Stimulated activated CD8-positive, alpha-beta memory T cell treated with anti-CD3 and anti-CD28 coated beads, Interleukin-7, amount 100 ng/mL, for 1 hour (primary cell): Measurements from ENCODE around the gene PLPP4.

Experiments used
- DNase-seq, 2 donors: peaks; one replicate each; pipeline ENCODE4 v3.0.0-alpha.2; 2020; ENCODE audit warnings: low read depth in 2 of 2

Gene PLPP4

GRCh38 chr10:120517881-120518484 is 61.0 kb downstream of the PLPP4 start:
- DNase-seq, result no peak

GRCh38 chr10:120521880-120522279 is 64.9 kb downstream of the PLPP4 start:
- DNase-seq, result no peak

DNA sequence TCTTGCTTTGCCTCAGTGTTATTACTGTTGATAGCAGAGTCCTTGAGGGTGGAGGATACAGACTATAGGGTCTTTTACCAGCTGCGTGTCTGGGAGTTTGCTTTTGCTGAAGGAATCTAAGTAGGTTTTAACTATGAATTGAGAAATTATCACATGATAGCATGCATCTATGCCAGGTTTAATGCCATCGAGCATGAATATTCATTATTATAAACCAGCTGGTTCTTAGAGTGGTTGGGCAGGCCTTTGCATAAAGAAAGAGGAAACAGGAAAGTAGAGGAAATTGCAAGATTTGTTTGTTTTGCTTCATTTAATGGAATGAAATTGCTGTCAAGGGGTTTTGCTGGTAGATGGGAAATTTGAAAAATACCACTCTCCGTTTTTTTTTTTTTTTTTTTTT is 70.7 kb downstream of the PLPP4 start:
- no peak for DNase-seq

- no peak for DNase-seq
Observed at GRCh38 chr10:120530699-120531098, 73.7 kb downstream of the PLPP4 start.

- no peak for DNase-seq
Observed at GRCh38 chr10:120538091-120538490, 81.1 kb downstream of the PLPP4 start.

- DNase-seq, result no peak
Observed at GRCh38 chr10:120539076-120539475, 82.0 kb downstream of the PLPP4 start.

DNA sequence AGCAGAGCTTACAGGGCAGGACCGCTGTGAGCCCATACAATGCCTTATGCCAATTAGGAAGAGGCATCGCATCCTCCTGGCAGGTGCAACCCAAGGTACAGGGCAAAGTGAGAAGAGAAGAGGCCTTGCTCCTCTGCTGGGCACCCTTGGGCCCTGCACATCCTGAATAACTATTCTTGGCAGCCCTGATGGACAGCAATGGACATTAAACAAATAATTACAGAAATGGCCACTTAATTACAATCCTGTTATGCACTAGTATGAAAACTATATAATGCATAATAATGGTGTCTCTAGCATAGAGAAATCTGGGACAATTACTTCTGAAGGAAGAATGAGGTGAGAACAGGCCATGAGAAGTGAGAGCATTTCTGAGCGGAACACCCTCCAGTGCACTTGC is 83.5 kb downstream of the PLPP4 start:
- DNase-seq, result no peak

DNA sequence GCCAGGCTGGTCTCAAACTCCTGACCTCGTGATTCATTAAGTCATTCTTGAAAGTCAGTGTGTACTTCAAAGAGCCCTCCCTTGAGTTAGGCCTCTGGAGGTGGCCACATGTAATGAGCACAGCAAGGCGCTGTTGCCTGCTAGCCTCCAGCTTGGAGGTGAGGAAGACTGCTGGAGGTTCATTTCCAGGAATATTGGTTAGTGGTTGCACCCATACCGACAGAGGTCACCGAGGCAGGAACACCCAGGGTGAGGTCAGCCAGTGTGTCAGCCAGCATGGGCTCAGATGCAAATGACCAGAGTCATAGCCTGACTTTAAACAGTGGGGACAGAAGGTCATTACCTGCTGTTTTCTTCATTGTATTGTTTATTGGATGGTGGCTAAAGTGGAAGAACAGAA is 85.0 kb downstream of the PLPP4 start:
- DNase-seq, result no peak

DNA sequence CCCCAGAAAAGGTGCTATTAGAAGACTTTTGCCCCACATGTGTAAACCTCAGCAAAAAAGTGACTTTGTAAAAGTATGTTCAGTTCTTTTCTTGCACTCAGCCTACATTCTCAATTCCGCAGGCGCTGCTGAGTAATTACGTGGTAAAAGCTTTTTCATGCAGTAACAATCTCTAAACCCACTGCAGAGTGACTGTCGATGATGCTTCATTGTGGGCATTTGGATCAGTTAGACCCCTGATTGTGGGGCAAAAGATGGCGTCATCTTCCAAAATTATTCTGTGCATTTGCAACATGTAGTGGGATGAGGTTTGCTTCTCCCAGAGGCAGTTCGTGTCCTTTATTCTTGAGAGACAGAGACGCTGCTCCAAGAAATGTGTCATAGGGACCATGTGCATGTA is 85.6 kb downstream of the PLPP4 start:
- no peak for DNase-seq

DNA sequence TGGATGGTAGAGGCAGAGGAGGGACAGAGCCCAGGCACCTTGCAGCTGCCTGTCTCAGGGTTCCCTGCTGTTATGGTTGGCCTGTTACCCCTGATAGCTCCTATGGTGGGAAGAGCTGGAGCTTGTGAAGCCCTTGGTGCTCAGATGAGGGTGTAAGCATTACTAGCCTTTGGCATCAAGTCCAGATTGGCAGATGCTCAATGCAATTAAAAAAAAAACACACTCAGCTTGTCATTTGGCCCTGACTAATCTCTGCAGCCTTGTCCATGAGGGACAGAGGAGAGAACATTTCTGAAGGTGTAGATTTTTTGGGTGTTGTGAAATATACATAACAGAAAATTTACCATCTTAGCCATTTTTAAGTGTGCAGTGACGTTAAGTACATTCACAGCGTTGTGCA is 86.3 kb downstream of the PLPP4 start:
- DNase-seq, result no peak

DNA sequence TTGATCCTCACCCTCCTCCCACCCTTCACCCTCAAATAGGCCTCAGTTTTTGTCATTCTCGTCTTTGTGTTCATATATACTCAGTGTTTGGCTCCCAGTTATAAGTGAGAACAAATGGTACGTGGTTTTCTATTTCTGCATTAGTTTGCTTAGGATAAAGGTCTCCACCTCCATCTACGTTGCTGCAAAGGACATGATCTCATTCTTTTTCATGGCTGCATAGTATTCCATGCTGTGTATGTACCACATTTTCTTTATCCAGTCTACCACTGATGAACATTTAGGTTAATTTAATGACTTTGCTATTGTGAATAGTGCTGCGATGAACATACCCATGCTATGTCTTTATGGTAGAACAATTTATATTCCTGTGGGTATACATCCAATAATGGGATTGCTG is 91.2 kb downstream of the PLPP4 start:
- no peak for DNase-seq

GRCh38 chr10:120552262-120552661 is 95.2 kb downstream of the PLPP4 start:
- no peak for DNase-seq

DNA sequence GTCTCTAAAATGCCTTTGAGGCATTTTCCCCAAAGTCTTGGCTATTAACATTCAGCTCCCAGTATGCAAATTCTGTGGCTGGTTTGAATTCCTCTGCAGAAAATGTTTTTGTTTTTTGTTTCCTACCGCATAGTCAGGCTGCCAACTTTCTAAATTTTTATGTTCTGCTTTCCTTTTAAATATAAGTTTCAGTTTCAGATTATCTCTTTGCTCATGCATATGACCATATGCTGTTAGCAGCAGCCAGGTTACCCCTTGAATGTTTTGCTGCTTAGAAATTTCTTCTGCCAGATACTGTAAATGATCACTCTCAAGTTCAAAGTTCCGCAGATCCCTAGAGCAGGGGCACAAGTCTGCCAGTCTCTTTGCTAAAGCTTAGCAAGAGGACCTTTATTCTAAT is 96.9 kb downstream of the PLPP4 start:
- no peak for DNase-seq

DNA sequence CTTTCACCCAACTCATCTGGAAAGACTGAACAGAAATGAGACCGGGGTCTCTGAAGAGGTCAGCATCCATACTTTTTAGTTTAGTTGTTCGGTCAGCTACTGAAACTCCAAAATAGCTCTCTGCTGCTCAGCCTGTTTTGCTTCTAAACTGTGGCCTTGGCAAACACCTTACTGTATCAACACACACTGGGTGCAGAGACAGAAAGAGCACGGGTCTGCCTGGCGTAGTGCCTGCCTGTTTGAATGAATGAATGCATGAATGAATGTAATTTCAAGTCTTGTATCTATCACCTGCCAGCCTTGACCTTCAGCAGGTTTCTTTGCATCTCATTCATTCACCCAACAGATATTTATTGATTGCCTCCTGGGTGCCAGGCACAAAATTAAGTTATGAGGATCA is 98.4 kb downstream of the PLPP4 start:
- DNase-seq, result no peak

- no peak for DNase-seq
Observed at GRCh38 chr10:120555842-120556532, 99.0 kb downstream of the PLPP4 start.

GRCh38 chr10:120557311-120557710 is 100.3 kb downstream of the PLPP4 start:
- no peak for DNase-seq

- no peak for DNase-seq
Observed at GRCh38 chr10:120559800-120560199, 102.8 kb downstream of the PLPP4 start.

DNA sequence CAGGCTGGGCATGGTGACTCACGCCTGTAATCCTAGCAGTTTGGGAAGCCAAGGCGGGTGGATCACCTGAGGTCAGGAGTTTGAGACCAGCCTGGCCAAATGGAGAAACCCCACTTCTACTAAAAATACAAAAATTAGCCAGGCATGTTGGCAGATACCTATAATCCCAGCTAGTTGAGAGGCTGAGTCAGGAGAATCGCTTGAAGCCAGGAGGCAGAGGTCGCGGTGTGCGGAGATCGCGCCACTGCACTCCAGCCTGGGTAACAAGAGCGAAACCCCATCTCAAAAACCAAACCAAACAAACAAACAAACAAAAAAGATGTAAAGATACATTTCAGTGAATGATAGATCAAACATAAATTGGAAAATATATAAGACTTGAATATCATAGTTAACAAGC is 105.9 kb downstream of the PLPP4 start:
- no peak for DNase-seq

DNA sequence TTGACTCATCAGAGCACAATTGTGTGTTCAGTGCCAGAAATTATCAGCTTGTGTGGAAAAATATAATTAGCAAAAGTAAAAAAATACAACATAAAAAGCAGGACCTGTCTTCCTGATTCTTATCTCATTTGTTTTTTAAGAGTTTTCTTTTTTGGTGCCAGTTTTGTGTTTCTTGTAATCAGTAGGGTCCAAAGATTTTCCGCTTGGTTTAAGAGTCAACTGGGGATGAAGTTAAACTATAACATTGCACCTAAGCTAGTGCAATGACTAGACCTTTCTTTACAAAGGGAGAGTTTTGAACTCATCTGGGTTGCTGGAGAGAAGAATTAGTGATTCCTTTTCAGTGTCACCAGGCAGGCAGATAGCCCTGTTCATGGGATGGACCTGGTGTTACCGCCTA is 113.4 kb downstream of the PLPP4 start:
- DNase-seq, result no peak

DNA sequence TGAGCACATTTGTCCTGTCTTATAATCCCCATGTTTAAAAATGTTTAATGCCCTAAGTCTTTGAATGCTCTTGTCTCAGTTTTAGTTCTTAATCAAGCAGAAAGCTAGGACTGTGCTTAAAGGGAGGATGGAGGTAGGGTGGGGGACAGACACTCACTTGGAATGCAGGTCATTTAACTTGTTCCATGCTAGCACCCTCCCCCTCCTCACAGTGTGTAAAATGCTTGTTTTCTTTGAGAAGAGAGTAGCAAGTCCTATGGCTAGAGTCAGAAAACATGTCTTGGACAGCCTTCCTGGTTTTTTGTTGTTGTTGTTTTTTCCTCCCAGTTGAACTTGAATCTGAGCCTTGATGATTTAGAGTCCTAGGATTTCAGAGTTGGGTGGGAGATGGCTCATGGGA is 114.2 kb downstream of the PLPP4 start:
- no peak for DNase-seq

- DNase-seq, result no peak
Observed at GRCh38 chr10:120572307-120572706, 115.3 kb downstream of the PLPP4 start.

DNA sequence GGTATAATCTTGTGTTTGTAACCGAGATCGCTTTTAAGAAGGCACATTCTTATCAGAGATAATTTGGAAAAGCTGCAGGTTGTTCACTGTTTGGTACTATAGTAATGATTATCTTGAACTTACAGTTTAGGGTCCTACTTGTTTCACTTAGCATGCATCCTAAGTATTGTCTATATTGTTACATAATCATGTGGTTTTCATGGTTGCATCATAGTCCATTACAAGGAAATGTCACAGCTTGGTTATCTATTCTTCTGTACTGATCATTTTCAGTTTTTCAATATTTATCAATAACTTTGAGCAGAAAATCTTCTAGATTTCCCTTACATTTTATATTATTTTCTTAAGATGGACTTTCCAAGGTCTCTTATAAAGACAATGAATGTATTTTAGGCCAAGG is 116.3 kb downstream of the PLPP4 start:
- DNase-seq, result no peak

DNA sequence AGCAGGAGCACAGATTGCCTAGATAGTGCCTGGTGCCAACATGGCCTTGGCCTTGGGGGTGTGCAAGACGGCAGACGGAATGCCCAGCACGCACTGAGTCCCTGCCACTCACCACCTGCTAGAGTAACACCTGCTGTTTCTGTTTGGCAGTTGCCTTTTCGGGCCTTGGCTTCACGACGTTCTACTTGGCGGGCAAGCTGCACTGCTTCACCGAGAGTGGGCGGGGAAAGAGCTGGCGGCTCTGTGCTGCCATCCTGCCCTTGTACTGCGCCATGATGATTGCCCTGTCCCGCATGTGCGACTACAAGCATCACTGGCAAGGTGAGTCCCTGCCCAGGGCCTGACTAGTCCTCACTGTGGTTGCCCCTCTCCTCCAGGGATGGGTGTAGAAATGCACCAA is 118.0 kb downstream of the PLPP4 start:
- DNase-seq, result no peak

- no peak for DNase-seq
Observed at GRCh38 chr10:120575411-120575810, 118.4 kb downstream of the PLPP4 start.
